Measurements from ENCODE around the gene SPDYE1. TPM values are rescaled to one million over a fixed set of nuclear protein-coding genes. Genes with fewer than 3 reads are reported as not detected.

The SPDYE1 gene
- total and polyA plus RNA-seq, 2 donors (not counting 1 experiment from before 2014, with no cell fraction given), result under 0.01 TPM; not detected in 1

DNA sequence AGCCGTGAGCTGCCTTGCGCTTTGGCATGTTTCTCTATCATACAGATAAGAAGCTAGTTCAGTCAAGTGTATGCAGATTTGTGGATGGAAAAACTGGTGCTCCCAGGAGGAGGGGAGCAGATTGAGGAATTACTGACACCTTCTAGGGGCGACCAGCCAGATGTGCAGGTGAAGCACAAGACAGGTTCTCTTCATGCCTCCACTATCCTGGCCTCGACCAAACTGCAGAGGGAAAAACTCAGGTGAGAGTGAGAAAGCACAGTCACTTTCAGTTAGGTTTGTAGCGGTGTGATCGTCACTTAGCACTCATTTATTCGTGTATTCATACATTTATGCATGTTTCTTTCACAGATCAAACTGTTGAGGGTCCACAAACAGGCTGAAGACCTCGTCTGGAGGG is 46.2 kb downstream of the SPDYE1 start:
- peaks cover 38% of the 10 kb centered on the region for H3K79me2 ChIP-seq (ENCODE audit: control insufficient read depth, insufficient read depth, low read length)
- peak overlapping the region; percentile 69 for H2AFZ ChIP-seq (ENCODE audit: low read length)
- no peak for DNase-seq (ENCODE audit: low read depth in 2 of 2)
- H3K9ac ChIP-seq (ENCODE audit: insufficient read depth, low read length), result peak overlapping the region; percentile 74
- H3K27me3 ChIP-seq (ENCODE audit: control insufficient read depth, insufficient read depth, low read length), result no peaks in the 10 kb centered on the region
- H3K4me2 ChIP-seq (ENCODE audit: extremely low read depth, insufficient read depth, low read length), result peak overlapping the region; percentile 100
- peaks cover 5% of the 10 kb centered on the region for H3K4me1 ChIP-seq (ENCODE audit: control insufficient read depth, extremely low read depth, insufficient read depth, low read length)
- peak overlapping the region; percentile 74 to 95 (median 88) for H3K4me3 ChIP-seq (replicated peaks in 1 of 4; ENCODE audit: control extremely low read depth in 1 of 4, insufficient read depth in 1 of 4, low read depth in 3 of 4, low read length in 4 of 4)
- TF ChIP-seq, protein P1, sequence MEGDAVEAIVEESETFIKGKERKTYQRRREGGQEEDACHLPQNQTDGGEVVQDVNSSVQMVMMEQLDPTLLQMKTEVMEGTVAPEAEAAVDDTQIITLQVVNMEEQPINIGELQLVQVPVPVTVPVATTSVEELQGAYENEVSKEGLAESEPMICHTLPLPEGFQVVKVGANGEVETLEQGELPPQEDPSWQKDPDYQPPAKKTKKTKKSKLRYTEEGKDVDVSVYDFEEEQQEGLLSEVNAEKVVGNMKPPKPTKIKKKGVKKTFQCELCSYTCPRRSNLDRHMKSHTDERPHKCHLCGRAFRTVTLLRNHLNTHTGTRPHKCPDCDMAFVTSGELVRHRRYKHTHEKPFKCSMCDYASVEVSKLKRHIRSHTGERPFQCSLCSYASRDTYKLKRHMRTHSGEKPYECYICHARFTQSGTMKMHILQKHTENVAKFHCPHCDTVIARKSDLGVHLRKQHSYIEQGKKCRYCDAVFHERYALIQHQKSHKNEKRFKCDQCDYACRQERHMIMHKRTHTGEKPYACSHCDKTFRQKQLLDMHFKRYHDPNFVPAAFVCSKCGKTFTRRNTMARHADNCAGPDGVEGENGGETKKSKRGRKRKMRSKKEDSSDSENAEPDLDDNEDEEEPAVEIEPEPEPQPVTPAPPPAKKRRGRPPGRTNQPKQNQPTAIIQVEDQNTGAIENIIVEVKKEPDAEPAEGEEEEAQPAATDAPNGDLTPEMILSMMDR (conservative IDR thresholded peaks at IDR 0.05 in 1 of 2, IDR thresholded peaks at IDR 0.05 in 1 of 2; ENCODE audit: low read depth in 1 of 2, low read length in 2 of 2), result no peak
- no peak for TF ChIP-seq EZH2 (IDR thresholded peaks at IDR 0.05; ENCODE audit: low read length, missing control alignments)
- peaks cover 5% of the 10 kb centered on the region for H3K36me3 ChIP-seq (ENCODE audit: control insufficient read depth, insufficient read depth, low read length)
- no peaks in the 10 kb centered on the region for H4K20me1 ChIP-seq (ENCODE audit: control insufficient read depth, extremely low read depth, insufficient read depth, low read length)
- H3K27ac ChIP-seq (ENCODE audit: insufficient read depth, low read length), result peak overlapping the region; percentile 76
- no peaks in the 10 kb centered on the region for H3K9me3 ChIP-seq (ENCODE audit: control insufficient read depth, insufficient read depth, low read depth, low read length)

DNA sequence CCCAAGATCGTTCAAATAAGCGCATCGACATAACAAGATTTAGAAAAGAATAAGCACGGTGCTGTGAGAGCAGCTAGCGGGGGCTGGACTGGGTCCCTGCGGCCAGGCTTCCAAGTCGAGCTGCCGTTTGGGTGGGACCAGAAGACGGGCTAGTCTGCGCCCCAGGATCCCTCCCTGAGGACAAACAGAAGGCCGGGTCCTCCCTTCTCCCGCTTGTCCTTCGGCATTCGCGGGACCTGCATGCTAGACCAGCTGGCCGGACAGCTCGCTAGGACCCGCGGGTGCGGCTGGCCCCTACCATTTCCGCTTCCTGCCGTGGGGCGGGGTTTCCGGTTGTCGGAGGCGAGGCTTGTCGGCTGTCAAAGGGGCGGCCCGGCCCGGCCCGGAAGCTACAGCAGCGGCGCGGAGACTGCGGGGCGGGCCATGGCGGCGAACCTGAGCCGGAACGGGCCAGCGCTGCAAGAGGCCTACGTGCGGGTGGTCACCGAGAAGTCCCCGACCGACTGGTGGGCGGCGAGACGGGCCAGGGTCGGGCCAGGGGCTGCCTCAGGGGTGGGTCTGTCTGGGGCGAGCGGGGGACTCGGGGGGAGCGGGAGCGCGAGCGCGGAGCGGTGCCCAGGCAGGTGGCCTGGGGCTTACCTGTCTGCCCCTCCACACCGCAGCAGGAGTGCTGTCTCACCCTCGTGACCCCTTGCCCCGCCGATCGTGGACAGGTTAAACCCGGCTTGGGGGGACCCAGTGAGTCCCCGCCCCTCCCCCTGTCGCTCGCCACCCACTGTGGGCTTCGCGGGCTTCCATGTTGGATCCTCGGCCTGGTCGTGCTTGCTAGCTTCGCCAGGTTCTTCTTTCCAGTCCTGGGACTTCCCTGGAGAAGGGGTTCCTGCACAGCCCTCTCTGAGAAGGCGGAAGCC is 46.9 kb downstream of the SPDYE1 start, which contains the start of gene DBNL:
TSS of gene DBNL (plus strand) at position 388 of the 911 bp plus-strand sequence. CDS start at position 424, 36 bp downstream.
- Histone ChIP-seq H3K27me3 (ENCODE audit: control insufficient read depth, insufficient read depth, low read length) (no peaks in the 10 kb centered on the region), H3K4me1 (ENCODE audit: control insufficient read depth, extremely low read depth, insufficient read depth, low read length) (peaks cover 5% of the 10 kb centered on the region), H3K36me3 (ENCODE audit: control insufficient read depth, insufficient read depth, low read length) (peaks cover 5% of the 10 kb centered on the region), H4K20me1 (ENCODE audit: control insufficient read depth, extremely low read depth, insufficient read depth, low read length) (no peaks in the 10 kb centered on the region), H3K4me2 (ENCODE audit: extremely low read depth, insufficient read depth, low read length) (peak within 1 kb of the TSS; percentile 100), H3K79me2 (ENCODE audit: control insufficient read depth, insufficient read depth, low read length) (peaks cover 42% of the 10 kb centered on the region), H3K4me3 (replicated peaks in 1 of 4; ENCODE audit: control extremely low read depth in 1 of 4, insufficient read depth in 1 of 4, low read depth in 3 of 4, low read length in 4 of 4) (peak within 1 kb of the TSS; percentile 74 to 95 (median 88)), H2AFZ (ENCODE audit: low read length) (peak within 1 kb of the TSS; percentile 69), H3K27ac (ENCODE audit: insufficient read depth, low read length) (peak within 1 kb of the TSS; percentile 76), H3K9me3 (ENCODE audit: control insufficient read depth, insufficient read depth, low read depth, low read length) (no peaks in the 10 kb centered on the region), H3K9ac (ENCODE audit: insufficient read depth, low read length) (peak within 1 kb of the TSS; percentile 74)
- TF ChIP-seq EZH2 (IDR thresholded peaks at IDR 0.05; ENCODE audit: low read length, missing control alignments), result no peak
- TF ChIP-seq, protein P1 (conservative IDR thresholded peaks at IDR 0.05 in 1 of 2, IDR thresholded peaks at IDR 0.05 in 1 of 2; ENCODE audit: low read depth in 1 of 2, low read length in 2 of 2), result no peak
- peak; percentile 79 to 84 for DNase-seq (ENCODE audit: low read depth in 2 of 2)

DNA sequence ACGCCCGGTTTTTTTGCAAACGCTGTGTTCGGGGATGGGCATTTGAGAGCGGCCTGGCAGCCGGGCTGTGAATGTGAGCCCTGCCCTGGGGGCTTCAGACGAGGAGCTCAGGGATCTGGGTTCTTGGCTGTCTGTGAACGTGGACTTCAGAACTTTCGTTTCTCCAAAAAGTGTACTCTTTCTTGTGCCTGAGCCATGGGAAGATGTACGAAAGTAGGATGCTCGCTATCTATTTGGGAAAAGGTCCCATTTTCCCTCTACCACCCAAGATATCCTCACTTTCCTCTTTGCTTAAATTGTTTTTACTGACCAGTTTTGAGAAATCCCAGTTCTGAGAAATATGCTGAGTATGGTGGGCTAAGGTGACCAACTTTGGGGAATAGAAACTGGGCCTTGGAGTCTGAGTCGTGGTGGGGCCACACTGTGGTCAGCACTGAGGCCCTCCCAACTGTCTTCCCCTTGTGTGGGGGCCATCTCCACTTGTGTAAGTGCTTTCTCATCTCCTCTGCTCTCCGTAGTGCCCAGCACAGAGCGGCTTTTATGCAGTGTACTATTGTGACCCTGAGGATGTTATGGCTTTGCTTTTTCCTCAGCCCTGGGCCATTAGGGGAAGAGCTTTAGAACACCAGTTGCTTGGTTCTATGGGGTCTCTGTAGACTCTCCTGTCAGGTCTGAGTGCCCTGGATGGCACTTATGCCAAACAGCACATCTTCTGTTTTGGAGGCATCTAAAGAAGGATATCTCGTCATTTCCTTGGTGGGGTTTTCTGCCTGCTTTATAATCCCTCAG is 47.7 kb downstream of the SPDYE1 start:
- peak overlapping the region; percentile 79 for H3K4me2 ChIP-seq (ENCODE audit: extremely low read depth, insufficient read depth, low read length)
- peak overlapping the region; percentile 74 to 95 (median 88) for H3K4me3 ChIP-seq (replicated peaks in 1 of 4; ENCODE audit: control extremely low read depth in 1 of 4, insufficient read depth in 1 of 4, low read depth in 3 of 4, low read length in 4 of 4)
- H3K79me2 ChIP-seq (ENCODE audit: control insufficient read depth, insufficient read depth, low read length), result peaks cover 48% of the 10 kb centered on the region
- H4K20me1 ChIP-seq (ENCODE audit: control insufficient read depth, extremely low read depth, insufficient read depth, low read length), result no peaks in the 10 kb centered on the region
- peak overlapping the region; percentile 63 for H2AFZ ChIP-seq (ENCODE audit: low read length)
- peak overlapping the region; percentile 74 for H3K9ac ChIP-seq (ENCODE audit: insufficient read depth, low read length)
- H3K4me1 ChIP-seq (ENCODE audit: control insufficient read depth, extremely low read depth, insufficient read depth, low read length), result peaks cover 5% of the 10 kb centered on the region
- H3K9me3 ChIP-seq (ENCODE audit: control insufficient read depth, insufficient read depth, low read depth, low read length), result no peaks in the 10 kb centered on the region
- peak overlapping the region; percentile 76 for H3K27ac ChIP-seq (ENCODE audit: insufficient read depth, low read length)
- DNase-seq (ENCODE audit: low read depth in 2 of 2), result no peak
- no peak for TF ChIP-seq EZH2 (IDR thresholded peaks at IDR 0.05; ENCODE audit: low read length, missing control alignments)
- TF ChIP-seq, protein P1 (conservative IDR thresholded peaks at IDR 0.05 in 1 of 2, IDR thresholded peaks at IDR 0.05 in 1 of 2; ENCODE audit: low read depth in 1 of 2, low read length in 2 of 2), result no peak
- H3K27me3 ChIP-seq (ENCODE audit: control insufficient read depth, insufficient read depth, low read length), result no peaks in the 10 kb centered on the region
- H3K36me3 ChIP-seq (ENCODE audit: control insufficient read depth, insufficient read depth, low read length), result peaks cover 9% of the 10 kb centered on the region

All from fibroblast of lung (primary cell).